HEK293T (cell line): ENCODE results near the gene PRELID3B.

Experiments
- CTCF ChIA-PET: fragments of 350-600 bp; formaldehyde crosslinking; extraction: SDS; loops from one replicate; lab custom pipeline; 2021; ENCODE audit warnings: antibody characterized with exemption, inconsistent platforms; lab: Yijun Ruan, JAX
- POLR2A ChIA-PET: fragments of 350-600 bp; formaldehyde crosslinking; extraction: SDS; loops from one replicate; lab custom pipeline; 2020; ENCODE audit warnings: antibody characterized with exemption, inconsistent platforms; lab: Yijun Ruan, JAX
- DNase-seq: peaks from one replicate; pipeline ENCODE4 v3.0.0; 2012; ENCODE audit warnings: mixed read lengths; ENCODE audit errors: extremely low spot score
- ARNT ChIP-seq: fragments of 450-650 bp; IDR thresholded peaks from 2 replicates; pipeline ENCODE4 v1.6.1; 2017; ENCODE audit warnings: mild to moderate bottlenecking
- BHLHE40 ChIP-seq: fragments of 450-650 bp; IDR thresholded peaks from 2 replicates; pipeline ENCODE4 v1.6.1; 2016; ENCODE audit warnings: mild to moderate bottlenecking, moderate library complexity, borderline replicate concordance
- CTBP1 ChIP-seq: fragments of 450-650 bp; IDR thresholded peaks from 2 replicates; pipeline ENCODE4 v1.6.1; 2016; ENCODE audit warnings: borderline replicate concordance
- ELF4 ChIP-seq: fragments of 450-650 bp; IDR thresholded peaks from 2 replicates; pipeline ENCODE4 v1.6.1; 2017; ENCODE audit warnings: antibody characterized with exemption
- FOXA1 ChIP-seq: fragments of 450-650 bp; IDR thresholded peaks from 2 replicates; pipeline ENCODE4 v1.6.1; 2016; ENCODE audit warnings: mild to moderate bottlenecking
- FOXK2 ChIP-seq: fragments of 450-650 bp; IDR thresholded peaks from 2 replicates; pipeline ENCODE4 v1.6.1; 2016; ENCODE audit warnings: mild to moderate bottlenecking
- FOXM1 ChIP-seq: fragments of 450-650 bp; IDR thresholded peaks from 2 replicates; pipeline ENCODE4 v1.6.1; 2017; ENCODE audit warnings: mild to moderate bottlenecking, borderline replicate concordance
- HDGF ChIP-seq: fragments of 450-650 bp; IDR thresholded peaks from 2 replicates; pipeline ENCODE4 v1.6.1; 2017; ENCODE audit warnings: antibody characterized with exemption, borderline replicate concordance
- L3MBTL2 ChIP-seq: fragments of 450-650 bp; conservative IDR thresholded peaks from 2 replicates; pipeline ENCODE4 v1.6.1; 2016; ENCODE audit warnings: mild to moderate bottlenecking
- LEF1 ChIP-seq: fragments of 450-650 bp; IDR thresholded peaks from 2 replicates; pipeline ENCODE4 v1.6.1; 2017; ENCODE audit warnings: mild to moderate bottlenecking, borderline replicate concordance
- NFRKB ChIP-seq: fragments of 450-650 bp; IDR thresholded peaks from 2 replicates; pipeline ENCODE4 v1.6.1; 2016; ENCODE audit warnings: mild to moderate bottlenecking, moderate library complexity
- SP1 ChIP-seq: fragments of 450-650 bp; IDR thresholded peaks from 2 replicates; pipeline ENCODE4 v1.6.1; 2017
- SUZ12 ChIP-seq: fragments of 450-650 bp; IDR thresholded peaks from 2 replicates; pipeline ENCODE4 v1.6.1; 2016; ENCODE audit warnings: mild to moderate bottlenecking
- TARDBP ChIP-seq: fragments of 450-650 bp; IDR thresholded peaks from 2 replicates; pipeline ENCODE4 v1.6.1; 2016
- ZNF384 ChIP-seq: fragments of 450-650 bp; IDR thresholded peaks from 2 replicates; pipeline ENCODE4 v1.6.1; 2016
- TF ChIP-seq, protein P1 (sequence below): fragments of 450-650 bp; IDR thresholded peaks from 2 replicates; pipeline ENCODE4 v1.6.1; 2016

The PRELID3B gene

GRCh38 chr20:58997141-58997770 lies 45.3 kb downstream of the PRELID3B start:
- POLR2A ChIA-PET = no interaction called here
- TF ChIP-seq FOXA1 (no peak), FOXK2 (no peak)
- CTCF ChIA-PET = interaction anchor here (0.6 kb wide), 2 partner anchors 38 to 99 kb away, joined by 3 read pairs; no protein-coding TSS in a partner anchor
- no peak for DNase-seq

- DNase-seq = no peak
- ChIA-PET POLR2A (interaction anchor here (1.3 kb wide), 1 partner anchor 15 kb away, joined by 7 read pairs; the partner anchor contains the start of gene NELFCD), CTCF (no interaction called here)
- TF ChIP-seq FOXK2 (no peak), ARNT (no peak), NFRKB (no peak)
- TF ChIP-seq, protein P1, sequence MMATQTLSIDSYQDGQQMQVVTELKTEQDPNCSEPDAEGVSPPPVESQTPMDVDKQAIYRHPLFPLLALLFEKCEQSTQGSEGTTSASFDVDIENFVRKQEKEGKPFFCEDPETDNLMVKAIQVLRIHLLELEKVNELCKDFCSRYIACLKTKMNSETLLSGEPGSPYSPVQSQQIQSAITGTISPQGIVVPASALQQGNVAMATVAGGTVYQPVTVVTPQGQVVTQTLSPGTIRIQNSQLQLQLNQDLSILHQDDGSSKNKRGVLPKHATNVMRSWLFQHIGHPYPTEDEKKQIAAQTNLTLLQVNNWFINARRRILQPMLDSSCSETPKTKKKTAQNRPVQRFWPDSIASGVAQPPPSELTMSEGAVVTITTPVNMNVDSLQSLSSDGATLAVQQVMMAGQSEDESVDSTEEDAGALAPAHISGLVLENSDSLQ = no peak
These were observed 46.4 kb downstream of the PRELID3B start for GRCh38 chr20:58996226-58996611.

DNA sequence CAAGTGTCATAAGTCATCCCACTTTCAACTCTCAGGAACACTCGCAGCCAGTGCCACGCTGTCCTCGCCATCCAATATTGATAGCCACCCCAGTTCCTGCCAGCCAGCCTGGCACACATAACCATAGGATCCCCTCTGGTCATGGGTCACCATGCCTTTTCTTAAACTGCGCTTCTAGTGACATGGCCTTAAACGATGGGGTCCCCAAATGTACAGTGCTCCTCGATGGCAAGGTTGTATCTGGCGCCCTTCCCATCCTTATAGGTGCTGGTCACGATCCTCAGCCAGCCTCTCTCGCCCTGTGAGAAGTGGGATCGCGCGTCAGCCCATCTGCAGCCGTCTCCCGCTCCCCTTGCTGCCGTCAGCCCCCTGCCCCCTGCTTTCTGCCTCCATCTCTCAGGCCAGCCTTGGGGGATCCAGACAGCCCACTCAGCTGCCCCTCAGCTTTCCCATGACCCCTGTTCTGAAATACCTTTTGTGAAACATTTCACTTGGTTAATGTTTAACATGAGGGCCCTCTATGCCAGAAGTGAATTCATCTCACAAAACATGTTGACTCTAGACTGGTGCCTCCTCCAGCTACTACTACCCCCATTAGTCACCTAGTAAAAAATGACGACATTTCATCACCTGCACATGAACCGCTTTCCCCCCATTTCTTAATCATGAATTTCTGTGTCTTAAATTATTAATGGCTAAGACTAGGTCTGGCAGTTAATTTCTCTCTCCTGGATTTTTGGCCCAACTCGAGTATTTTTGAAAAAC lies 46.9 kb downstream of the PRELID3B start:
- TF ChIP-seq L3MBTL2 (no peak), BHLHE40 (no peak), ZNF384 (no peak), LEF1 (no peak), TARDBP (no peak), FOXA1 (no peak), HDGF (no peak), SUZ12 (no peak), ARNT (no peak), CTBP1 (no peak), FOXK2 (no peak), NFRKB (no peak)
- TF ChIP-seq, protein P1 = no peak
- CTCF ChIA-PET = no interaction called here
- POLR2A ChIA-PET = interaction anchor here (1.3 kb wide), 1 partner anchor 14 kb away, joined by 7 read pairs; the partner anchor contains the start of gene NELFCD
- no peak for DNase-seq

DNA sequence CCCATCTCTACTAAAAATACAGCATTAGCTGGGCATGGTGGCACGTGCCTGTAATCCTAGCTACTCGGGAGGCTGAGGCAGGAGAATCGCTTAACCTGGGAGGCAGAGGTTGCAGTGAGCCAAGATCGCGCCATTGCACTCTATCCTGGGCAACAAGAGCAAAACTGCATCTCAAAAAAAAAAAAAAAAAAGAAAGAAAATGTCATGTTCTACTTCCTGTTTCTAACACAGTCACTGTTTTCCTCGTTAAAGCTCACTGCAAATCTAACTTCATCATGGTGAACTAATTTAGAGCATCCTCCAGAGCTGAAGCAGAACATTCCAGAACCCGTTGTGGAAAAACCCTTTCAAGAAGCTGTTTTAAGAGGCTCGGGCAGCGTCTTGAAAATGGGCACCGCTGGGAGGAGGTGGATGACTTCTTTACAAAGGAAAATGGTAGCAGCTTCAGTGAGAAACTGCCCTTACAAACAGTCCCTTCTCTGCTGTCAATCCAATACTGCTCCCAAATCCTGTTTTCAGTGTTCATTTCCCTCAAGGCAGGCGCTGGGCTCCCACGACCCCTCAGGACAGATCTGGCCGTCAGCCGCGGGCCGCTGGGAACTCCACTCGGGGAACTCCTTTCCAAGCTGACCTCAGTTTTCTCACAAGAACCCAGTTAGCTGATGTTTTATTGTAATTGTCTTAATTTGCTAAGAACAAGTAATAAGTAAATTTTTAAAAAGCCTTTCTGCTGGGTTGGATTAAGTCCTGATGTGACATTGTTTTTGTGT lies 48.0 kb downstream of the PRELID3B start:
- CTCF ChIA-PET = no interaction called here
- TF ChIP-seq NFRKB (no peak), FOXM1 (no peak), ARNT (no peak), CTBP1 (no peak)
- POLR2A ChIA-PET = interaction anchor here (1.4 to 4.4 kb wide), 2 partner anchors 13 to 37 kb away, joined by 3 to 19 read pairs; partner anchors contain the start of genes ATP5F1E and NELFCD
- DNase-seq = no peak

- no peak for DNase-seq
- POLR2A ChIA-PET = interaction anchor here (1.4 to 4.4 kb wide), 2 partner anchors 12 to 38 kb away, joined by 3 to 19 read pairs; partner anchors contain the start of genes ATP5F1E and NELFCD
These were observed 49.0 kb downstream of the PRELID3B start for GRCh38 chr20:58993332-58994248.

GRCh38 chr20:58992911-58993310 lies 49.7 kb downstream of the PRELID3B start:
- no peak for TF ChIP-seq FOXM1
- no peak for TF ChIP-seq ARNT
- no peak for TF ChIP-seq TARDBP
- TF ChIP-seq HDGF = no peak
- no peak for TF ChIP-seq FOXK2
- no peak for TF ChIP-seq ELF4
- no peak for TF ChIP-seq CTBP1
- no peak for TF ChIP-seq SP1
- TF ChIP-seq, protein P1 = no peak
- TF ChIP-seq FOXA1 = no peak
- no peak for TF ChIP-seq BHLHE40
- TF ChIP-seq ZNF384 = no peak
- TF ChIP-seq L3MBTL2 = no peak
- TF ChIP-seq NFRKB = no peak
- no peak for TF ChIP-seq LEF1
- TF ChIP-seq SUZ12 = no peak
- ChIA-PET CTCF (interaction anchor here (0.7 kb wide), 1 partner anchor 16 kb away, joined by 3 read pairs; no protein-coding TSS in a partner anchor), POLR2A (interaction anchor here (4.4 kb wide), 1 partner anchor 12 kb away, joined by 19 read pairs; the partner anchor contains the start of gene NELFCD)
- DNase-seq = no peak

More at GRCh38 chr20:58993332-58994248, 49.0 kb downstream of the PRELID3B start:
- CTCF ChIA-PET = no interaction called here
- TF ChIP-seq LEF1 (no peak), L3MBTL2 (no peak), ARNT (no peak)
